IPS-15b (cell line): Measurements from ENCODE around the gene RASGEF1C.
A peak's percentile ranks its signal among the peaks of the same experiment; 100 is the strongest.

Experiments
- H3K27me3 ChIP-seq: one replicate; pipeline ENCODE4 v1.6.1; 2013; ENCODE audit warnings: low read length; ENCODE audit not compliant: control insufficient read depth, insufficient read depth
- H3K36me3 ChIP-seq: one replicate; pipeline ENCODE4 v1.6.1; 2013; ENCODE audit warnings: low read length; ENCODE audit not compliant: control insufficient read depth, insufficient read depth
- H3K4me1 ChIP-seq: one replicate; pipeline ENCODE4 v1.6.1; 2013; ENCODE audit warnings: mild to moderate bottlenecking, low read length; ENCODE audit not compliant: control insufficient read depth, insufficient read depth
- H3K4me3 ChIP-seq: one replicate; pipeline ENCODE4 v1.5.1; 2013; ENCODE audit warnings: low read depth, low read length
- H3K9ac ChIP-seq: one replicate; pipeline ENCODE4 v1.6.1; 2013; ENCODE audit warnings: low read depth, mild to moderate bottlenecking, low read length
- H3K9me3 ChIP-seq: one replicate; pipeline ENCODE4 v1.6.1; 2013; ENCODE audit warnings: mild to moderate bottlenecking, low read length; ENCODE audit not compliant: control insufficient read depth, insufficient read depth

Gene RASGEF1C

GRCh38 chr5:180209137-180209581 lies at the start of gene RASGEF1C:
Gene RASGEF1C, minus strand, starts transcription at chr5:180209211. Its CDS starts 71,159 bp downstream, at chr5:180138052.
- Histone ChIP-seq H3K36me3 (no peaks in the 10 kb centered on the region), H3K4me1 (peaks cover 3% of the 10 kb centered on the region), H3K9ac (no peak within 1 kb of the TSS), H3K9me3 (no peaks in the 10 kb centered on the region), H3K4me3 (peak within 1 kb of the TSS; percentile 49), H3K27me3 (peaks cover 21% of the 10 kb centered on the region)

GRCh38 chr5:180253036-180253824 lies 44.2 kb upstream of the RASGEF1C start:
- Histone ChIP-seq H3K9ac (no peak overlapping the region), H3K4me3 (no peak overlapping the region), H3K4me1 (no peaks in the 10 kb centered on the region), H3K9me3 (peaks cover 58% of the 10 kb centered on the region), H3K36me3 (peaks cover 39% of the 10 kb centered on the region), H3K27me3 (no peaks in the 10 kb centered on the region)

- Histone ChIP-seq H3K9ac (no peak overlapping the region), H3K9me3 (peaks cover 44% of the 10 kb centered on the region), H3K36me3 (peaks cover 40% of the 10 kb centered on the region), H3K27me3 (no peaks in the 10 kb centered on the region), H3K4me1 (no peaks in the 10 kb centered on the region), H3K4me3 (no peak overlapping the region)
These were observed 42.9 kb upstream of the RASGEF1C start for GRCh38 chr5:180251887-180252286.

- Histone ChIP-seq H3K9me3 (peaks cover 38% of the 10 kb centered on the region), H3K9ac (no peak overlapping the region), H3K36me3 (peaks cover 33% of the 10 kb centered on the region), H3K27me3 (no peaks in the 10 kb centered on the region), H3K4me3 (no peak overlapping the region), H3K4me1 (no peaks in the 10 kb centered on the region)
These were observed 42.1 kb upstream of the RASGEF1C start for GRCh38 chr5:180251141-180251540.

- peaks cover 35% of the 10 kb centered on the region for H3K36me3 ChIP-seq
- no peaks in the 10 kb centered on the region for H3K4me1 ChIP-seq
- peaks cover 31% of the 10 kb centered on the region for H3K9me3 ChIP-seq
- H3K4me3 ChIP-seq: no peak overlapping the region
- H3K27me3 ChIP-seq: no peaks in the 10 kb centered on the region
- H3K9ac ChIP-seq: no peak overlapping the region
These were observed 41.3 kb upstream of the RASGEF1C start for GRCh38 chr5:180250329-180250728.

GRCh38 chr5:180241600-180241999 lies 32.6 kb upstream of the RASGEF1C start:
- Histone ChIP-seq H3K4me3 (no peak overlapping the region), H3K36me3 (peaks cover 17% of the 10 kb centered on the region), H3K4me1 (no peaks in the 10 kb centered on the region), H3K9me3 (no peaks in the 10 kb centered on the region), H3K27me3 (no peaks in the 10 kb centered on the region), H3K9ac (no peak overlapping the region)

GRCh38 chr5:180238631-180239030 lies 29.6 kb upstream of the RASGEF1C start:
- Histone ChIP-seq H3K9me3 (no peaks in the 10 kb centered on the region), H3K27me3 (no peaks in the 10 kb centered on the region), H3K36me3 (peaks cover 15% of the 10 kb centered on the region), H3K4me3 (no peak overlapping the region), H3K9ac (no peak overlapping the region), H3K4me1 (no peaks in the 10 kb centered on the region)

- H3K4me3 ChIP-seq: no peak overlapping the region
- no peaks in the 10 kb centered on the region for H3K4me1 ChIP-seq
- no peak overlapping the region for H3K9ac ChIP-seq
- H3K27me3 ChIP-seq: no peaks in the 10 kb centered on the region
- H3K36me3 ChIP-seq: peaks cover 23% of the 10 kb centered on the region
- no peaks in the 10 kb centered on the region for H3K9me3 ChIP-seq
These were observed 26.8 kb upstream of the RASGEF1C start for GRCh38 chr5:180235846-180236245.

- peaks cover 19% of the 10 kb centered on the region for H3K36me3 ChIP-seq
- H3K4me1 ChIP-seq: no peaks in the 10 kb centered on the region
- H3K9ac ChIP-seq: no peak overlapping the region
- no peak overlapping the region for H3K4me3 ChIP-seq
- no peaks in the 10 kb centered on the region for H3K9me3 ChIP-seq
- H3K27me3 ChIP-seq: no peaks in the 10 kb centered on the region
These were observed 26.1 kb upstream of the RASGEF1C start for GRCh38 chr5:180235077-180235476.

GRCh38 chr5:180234271-180234670 lies 25.3 kb upstream of the RASGEF1C start:
- H3K9me3 ChIP-seq: no peaks in the 10 kb centered on the region
- no peak overlapping the region for H3K4me3 ChIP-seq
- H3K27me3 ChIP-seq: no peaks in the 10 kb centered on the region
- no peaks in the 10 kb centered on the region for H3K4me1 ChIP-seq
- H3K9ac ChIP-seq: no peak overlapping the region
- H3K36me3 ChIP-seq: peaks cover 15% of the 10 kb centered on the region

GRCh38 chr5:180233729-180234128 lies 24.7 kb upstream of the RASGEF1C start:
- peaks cover 15% of the 10 kb centered on the region for H3K36me3 ChIP-seq
- no peak overlapping the region for H3K9ac ChIP-seq
- H3K27me3 ChIP-seq: no peaks in the 10 kb centered on the region
- H3K4me1 ChIP-seq: no peaks in the 10 kb centered on the region
- H3K4me3 ChIP-seq: no peak overlapping the region
- no peaks in the 10 kb centered on the region for H3K9me3 ChIP-seq

GRCh38 chr5:180230017-180230416 lies 21.0 kb upstream of the RASGEF1C start:
- H3K9me3 ChIP-seq: no peaks in the 10 kb centered on the region

More at GRCh38 chr5:180230017-180230416, 21.0 kb upstream of the RASGEF1C start:
- no peak overlapping the region for H3K4me3 ChIP-seq
- no peaks in the 10 kb centered on the region for H3K27me3 ChIP-seq
- H3K4me1 ChIP-seq: no peaks in the 10 kb centered on the region
- H3K9ac ChIP-seq: no peak overlapping the region
- H3K36me3 ChIP-seq: peaks cover 11% of the 10 kb centered on the region
